Measurements from ENCODE around the gene TP53I11. TPM values are rescaled to one million over a fixed set of nuclear protein-coding genes. Genes with fewer than 3 reads are reported as not detected.
A peak's percentile ranks its signal among the peaks of the same experiment; 100 is the strongest.

Gene TP53I11
- total RNA-seq, 1 experiment from 2014 or later, result 94.2 TPM

DNA sequence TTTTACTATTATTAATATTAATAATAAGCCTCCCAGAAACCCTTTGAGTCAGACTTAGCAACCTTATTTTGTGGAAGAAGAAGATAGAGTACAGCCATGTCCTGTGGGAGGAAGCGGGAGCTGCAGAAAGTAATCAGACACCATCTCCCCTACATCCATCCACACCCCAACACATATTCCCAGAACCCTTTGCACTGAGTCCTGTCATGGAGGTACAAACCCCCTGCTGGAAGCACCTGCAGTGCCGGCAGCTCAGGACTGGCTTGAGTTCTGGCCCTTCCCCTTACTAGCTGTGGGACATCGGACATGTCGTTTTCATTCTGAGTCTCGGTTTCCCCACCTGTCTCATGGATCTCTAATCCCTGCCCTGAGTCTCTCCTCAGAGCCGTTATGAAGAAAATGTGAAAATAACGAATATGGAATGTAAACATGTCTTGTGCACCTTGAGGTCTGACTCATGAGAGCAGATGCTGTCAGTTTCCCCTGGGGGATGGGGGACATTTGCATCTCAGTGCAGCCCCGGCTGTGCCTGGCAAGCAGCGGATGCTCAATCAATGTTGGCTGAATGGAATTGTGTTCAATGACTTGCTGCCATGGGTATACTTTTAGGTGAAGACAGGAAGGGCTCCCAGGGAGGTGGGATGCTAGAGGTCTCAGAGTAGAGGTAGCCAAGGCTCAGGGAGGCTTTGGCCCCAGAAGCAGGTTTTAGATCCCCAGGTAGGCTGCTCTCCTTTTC lies 45.4 kb downstream of the TP53I11 start:
- Histone ChIP-seq H2BK15ac (ENCODE audit: low read depth, low read length) (no peak overlapping the region), H4K91ac (ENCODE audit: insufficient read length, low read depth, low read length) (no peak overlapping the region)
- TF ChIP-seq, protein P1, sequence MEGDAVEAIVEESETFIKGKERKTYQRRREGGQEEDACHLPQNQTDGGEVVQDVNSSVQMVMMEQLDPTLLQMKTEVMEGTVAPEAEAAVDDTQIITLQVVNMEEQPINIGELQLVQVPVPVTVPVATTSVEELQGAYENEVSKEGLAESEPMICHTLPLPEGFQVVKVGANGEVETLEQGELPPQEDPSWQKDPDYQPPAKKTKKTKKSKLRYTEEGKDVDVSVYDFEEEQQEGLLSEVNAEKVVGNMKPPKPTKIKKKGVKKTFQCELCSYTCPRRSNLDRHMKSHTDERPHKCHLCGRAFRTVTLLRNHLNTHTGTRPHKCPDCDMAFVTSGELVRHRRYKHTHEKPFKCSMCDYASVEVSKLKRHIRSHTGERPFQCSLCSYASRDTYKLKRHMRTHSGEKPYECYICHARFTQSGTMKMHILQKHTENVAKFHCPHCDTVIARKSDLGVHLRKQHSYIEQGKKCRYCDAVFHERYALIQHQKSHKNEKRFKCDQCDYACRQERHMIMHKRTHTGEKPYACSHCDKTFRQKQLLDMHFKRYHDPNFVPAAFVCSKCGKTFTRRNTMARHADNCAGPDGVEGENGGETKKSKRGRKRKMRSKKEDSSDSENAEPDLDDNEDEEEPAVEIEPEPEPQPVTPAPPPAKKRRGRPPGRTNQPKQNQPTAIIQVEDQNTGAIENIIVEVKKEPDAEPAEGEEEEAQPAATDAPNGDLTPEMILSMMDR (conservative IDR thresholded peaks at IDR 0.05), result no peak; the same call in 2 of the 3 replicates

More for the DNA sequence above, 45.4 kb downstream of the TP53I11 start:
- Histone ChIP-seq H3K4me2 (ENCODE audit: insufficient read depth, insufficient read length, low read length) (no peak overlapping the region), H2BK120ac (ENCODE audit: low read depth, low read length, poor library complexity, severe bottlenecking) (no peak overlapping the region), H2AFZ (ENCODE audit: low read length) (no peak overlapping the region), H3K27me3 (ENCODE audit: insufficient read depth, low read length) (no peaks in the 10 kb centered on the region), H4K5ac (ENCODE audit: insufficient read length, low read depth, low read length) (no peak overlapping the region), H3K9me3 (ENCODE audit: control insufficient read depth, low read depth, low read length) (no peaks in the 10 kb centered on the region), H2BK20ac (ENCODE audit: low read depth, low read length, poor library complexity, severe bottlenecking) (no peak overlapping the region), H2AK5ac (ENCODE audit: insufficient read length, low read length) (no peak overlapping the region), H4K20me1 (ENCODE audit: control insufficient read depth, insufficient read depth, insufficient read length) (no peaks in the 10 kb centered on the region), H3K4ac (ENCODE audit: low read depth, low read length) (no peak overlapping the region), H4K8ac (replicated peaks; ENCODE audit: insufficient read length, low read depth, low read length) (no peak overlapping the region), H3T11ph (ENCODE audit: low read length) (no peak overlapping the region), H3K9ac (ENCODE audit: extremely low read depth, insufficient read length, low read length) (no peak overlapping the region), H3K14ac (ENCODE audit: insufficient read depth, low read length) (no peak overlapping the region), H3K79me1 (ENCODE audit: insufficient read depth, low read depth, low read length, poor library complexity, severe bottlenecking) (no peaks in the 10 kb centered on the region), H3K4me1 (ENCODE audit: insufficient read depth, low read length) (peaks cover 6% of the 10 kb centered on the region; the same call in 1 of the 2 replicates), H3K23ac (ENCODE audit: insufficient read length, low read depth, low read length) (no peak overlapping the region), H3K27ac (ENCODE audit: insufficient read length, low read depth, low read length) (no peak overlapping the region), H3K23me2 (ENCODE audit: insufficient read length, low read depth, low read length, poor library complexity, severe bottlenecking) (no peaks in the 10 kb centered on the region), H2BK5ac (ENCODE audit: insufficient read length, low read length) (no peak overlapping the region), H2BK12ac (ENCODE audit: insufficient read length, low read depth, low read length) (no peak overlapping the region), H3K56ac (ENCODE audit: insufficient read length, low read depth, low read length) (no peak overlapping the region), H3K79me2 (ENCODE audit: insufficient read depth, low read length) (no peaks in the 10 kb centered on the region), H3K18ac (ENCODE audit: insufficient read length, low read depth, low read length) (no peak overlapping the region)
- H3K4me3 Mint-ChIP-seq, result peak overlapping the region in 1 of 2 experiments; percentile 29; a peak in 1 of 5 replicates
- H3K27ac Mint-ChIP-seq, result no peak overlapping the region; a peak in 1 of 7 replicates
- DNase-seq, result no peak
- H3K36me3 Mint-ChIP-seq (ENCODE audit: insufficient read depth in 1 of 3, low read depth in 3 of 3), result no peaks in the 10 kb centered on the region
- H3K27me3 Mint-ChIP-seq (ENCODE audit: low read depth), result peaks cover 3% of the 10 kb centered on the region; the same call in 1 of the 2 replicates
- H3K4me1 Mint-ChIP-seq, result peaks cover 31 to 49% of the 10 kb centered on the region in 2 experiments
- no peaks in the 10 kb centered on the region for H3K9me3 Mint-ChIP-seq
- WGBS (ENCODE audit: extremely low coverage, insufficient read length, low lambda C conversion rate), result no CpG with 5 or more reads among the region's 9 CpGs
